ENCODE results near the gene ABRACL.
A peak's percentile ranks its signal among the peaks of the same experiment; 100 is the strongest.
"Not testable (repeated sequence)": the region's sequence is repeated elsewhere in the genome, so short reads cannot be mapped to it uniquely, and the experiment has no call there.

The ABRACL gene

GRCh38 chr6:139020689-139021088 is 7.9 kb upstream of the ABRACL start:
- no peak for DNase-seq
- no peaks in the 10 kb centered on the region for H3K36me3 Mint-ChIP-seq
- H3K4me1 Mint-ChIP-seq: peaks cover 13 to 20% of the 10 kb centered on the region in 2 donors
- ATAC-seq (replicated peaks): no peak
- H3K27me3 Mint-ChIP-seq: no peaks in the 10 kb centered on the region
- H3K27ac Mint-ChIP-seq: no peak overlapping the region
- no peaks in the 10 kb centered on the region for H3K9me3 Mint-ChIP-seq
- no peak overlapping the region for H3K4me3 Mint-ChIP-seq

- not testable (repeated sequence) for H3K27ac Mint-ChIP-seq
These were observed 3.1 kb upstream of the ABRACL start for GRCh38 chr6:139025416-139025815.

DNA sequence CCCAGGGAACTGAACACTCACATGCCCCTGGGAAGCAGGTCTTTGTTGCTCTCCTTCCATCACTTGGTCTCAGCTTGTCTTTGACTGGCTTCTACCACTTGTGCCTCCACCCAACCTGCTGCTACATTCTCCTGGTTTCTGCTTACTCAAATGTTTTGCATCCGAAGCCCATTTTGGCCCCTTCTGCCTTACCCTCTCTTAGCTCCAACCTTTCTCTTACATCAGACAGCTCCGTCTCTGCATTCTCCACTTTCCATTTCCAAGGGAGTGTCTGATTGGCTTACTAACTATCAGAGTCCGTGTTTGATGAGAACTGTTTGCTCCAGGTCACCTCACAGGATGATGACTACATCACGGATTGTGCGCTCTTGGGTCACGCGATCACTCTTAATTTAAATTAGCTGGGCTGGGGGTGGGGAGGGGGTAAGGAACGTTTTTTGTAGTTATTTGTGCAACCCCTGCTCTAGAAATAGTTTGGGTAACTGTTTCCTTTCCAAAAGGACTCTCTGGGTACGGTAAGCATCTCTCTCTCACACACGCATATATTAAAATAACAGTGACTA is 844 bp upstream of the ABRACL start:
- Mint-ChIP-seq H3K27me3 (no peaks in the 10 kb centered on the region), H3K4me1 (peaks cover 9 to 12% of the 10 kb centered on the region in 2 donors), H3K9me3 (no peaks in the 10 kb centered on the region), H3K27ac (peak overlapping the region; percentile 93), H3K36me3 (peaks cover 0 to 2% of the 10 kb centered on the region in 2 donors), H3K4me3 (no peak overlapping the region)
- ATAC-seq (replicated peaks): peak; percentile 33 to 38
- peak; percentile 35 for DNase-seq

More at GRCh38 chr6:139025416-139025815, 3.1 kb upstream of the ABRACL start:
- not testable (repeated sequence) for ATAC-seq (replicated peaks); H3K27me3 Mint-ChIP-seq; H3K36me3 Mint-ChIP-seq; H3K9me3 Mint-ChIP-seq; H3K4me3 Mint-ChIP-seq; DNase-seq; H3K4me1 Mint-ChIP-seq

- peak; percentile 4 to 5 for ATAC-seq (replicated peaks)
- Mint-ChIP-seq H3K9me3 (no peaks in the 10 kb centered on the region), H3K4me3 (no peak overlapping the region), H3K27me3 (no peaks in the 10 kb centered on the region), H3K36me3 (peaks cover 0 to 5% of the 10 kb centered on the region in 2 donors), H3K27ac (peak overlapping the region; percentile 93), H3K4me1 (peaks cover 12 to 16% of the 10 kb centered on the region in 2 donors)
- no peak for DNase-seq
These were observed 309 bp upstream of the ABRACL start for GRCh38 chr6:139028215-139028657.

DNA sequence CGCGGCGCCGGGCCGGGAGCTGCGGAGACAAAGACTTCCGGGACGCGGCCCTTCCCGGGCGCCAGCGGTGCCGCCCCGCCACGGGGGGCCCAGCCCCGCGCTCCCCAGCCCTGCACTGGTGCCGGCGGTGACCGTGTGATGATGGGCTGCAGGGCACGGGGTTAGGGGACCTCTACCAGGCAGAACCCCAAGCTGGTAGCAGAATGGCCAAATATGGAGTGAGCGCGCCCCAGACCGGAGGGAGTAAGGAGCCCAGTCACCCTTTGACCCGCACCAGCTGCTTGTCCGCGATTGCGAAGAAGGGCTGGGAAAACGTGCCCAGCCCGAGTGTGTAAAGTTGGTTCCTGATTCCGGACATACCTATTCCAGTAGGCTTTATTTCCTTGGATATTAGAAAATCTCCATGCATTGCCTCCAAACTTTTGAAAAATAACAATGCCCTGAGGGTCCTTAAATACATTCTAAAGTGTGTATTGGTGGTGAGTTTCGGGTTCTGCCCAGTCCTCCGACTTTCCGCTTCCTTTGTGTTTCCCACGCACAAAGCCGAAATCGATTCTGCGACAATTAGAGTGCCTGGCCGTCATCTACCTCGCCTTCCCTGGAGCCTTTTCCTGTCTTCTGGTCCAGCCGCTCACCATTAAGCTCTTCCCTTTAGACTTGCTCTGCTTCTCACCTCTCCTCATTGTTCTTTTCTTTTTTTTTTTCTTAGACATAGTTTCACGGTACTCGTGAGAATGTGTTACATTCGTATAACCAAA is 1.1 kb downstream of the ABRACL start:
- Mint-ChIP-seq H3K9me3 (no peaks in the 10 kb centered on the region), H3K36me3 (peaks cover 3 to 14% of the 10 kb centered on the region in 2 donors), H3K4me3 (no peak overlapping the region), H3K27me3 (no peaks in the 10 kb centered on the region), H3K4me1 (peaks cover 16 to 23% of the 10 kb centered on the region in 2 donors), H3K27ac (no peak overlapping the region)
- DNase-seq: no peak
- peak; percentile 21 to 25 for ATAC-seq (replicated peaks)

DNA sequence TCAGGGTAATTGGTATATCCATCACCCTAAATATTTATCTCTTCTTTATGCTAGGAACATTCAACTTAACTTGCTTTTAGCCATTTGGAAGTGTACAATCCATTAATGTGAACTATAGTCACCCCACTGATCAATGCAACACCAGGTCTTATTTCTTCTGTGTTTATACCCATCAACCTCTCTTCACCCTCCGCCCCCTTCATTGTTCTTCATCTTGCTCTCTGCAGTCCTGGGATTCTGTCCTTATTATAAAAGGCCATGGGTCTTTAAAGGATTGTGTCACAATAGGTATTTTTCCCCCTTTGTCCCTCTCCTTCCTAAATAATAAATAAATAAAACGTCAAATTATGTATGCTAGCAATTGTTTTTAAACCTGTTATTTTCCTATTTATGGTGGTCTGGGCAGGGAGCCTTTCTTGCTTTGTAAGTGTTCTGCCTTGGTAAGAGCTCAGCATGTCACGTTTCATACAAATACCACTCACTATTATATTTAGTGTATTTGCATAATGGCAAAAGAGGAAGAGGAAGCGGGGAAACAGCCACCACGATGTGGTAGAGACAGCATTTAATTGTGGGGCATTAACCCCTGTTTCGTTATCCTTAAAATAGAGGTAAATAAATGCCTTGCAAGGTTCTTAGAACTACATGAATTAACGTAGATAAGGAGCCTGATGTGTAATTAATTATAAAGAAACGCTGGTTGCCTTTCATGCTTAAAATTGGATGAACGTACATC is 1.9 kb downstream of the ABRACL start:
- H3K4me1 Mint-ChIP-seq: peaks cover 16 to 23% of the 10 kb centered on the region in 2 donors
- no peaks in the 10 kb centered on the region for H3K27me3 Mint-ChIP-seq
- H3K9me3 Mint-ChIP-seq: no peaks in the 10 kb centered on the region
- DNase-seq (peak; percentile 37), ATAC-seq (replicated peaks) (peak; percentile 59 to 62)
- no peak overlapping the region for H3K27ac Mint-ChIP-seq
- no peak overlapping the region for H3K4me3 Mint-ChIP-seq
- H3K36me3 Mint-ChIP-seq: peaks cover 7 to 14% of the 10 kb centered on the region in 2 donors

GRCh38 chr6:139037490-139037889 is 8.9 kb downstream of the ABRACL start:
- no peak for DNase-seq
- H3K4me3 Mint-ChIP-seq: no peak overlapping the region
- peaks cover 46 to 49% of the 10 kb centered on the region in 2 donors for H3K36me3 Mint-ChIP-seq
- no peak overlapping the region for H3K27ac Mint-ChIP-seq
- H3K4me1 Mint-ChIP-seq: peaks cover 17 to 23% of the 10 kb centered on the region in 2 donors
- H3K27me3 Mint-ChIP-seq: no peaks in the 10 kb centered on the region
- ATAC-seq (replicated peaks): no peak
- H3K9me3 Mint-ChIP-seq: no peaks in the 10 kb centered on the region

DNA sequence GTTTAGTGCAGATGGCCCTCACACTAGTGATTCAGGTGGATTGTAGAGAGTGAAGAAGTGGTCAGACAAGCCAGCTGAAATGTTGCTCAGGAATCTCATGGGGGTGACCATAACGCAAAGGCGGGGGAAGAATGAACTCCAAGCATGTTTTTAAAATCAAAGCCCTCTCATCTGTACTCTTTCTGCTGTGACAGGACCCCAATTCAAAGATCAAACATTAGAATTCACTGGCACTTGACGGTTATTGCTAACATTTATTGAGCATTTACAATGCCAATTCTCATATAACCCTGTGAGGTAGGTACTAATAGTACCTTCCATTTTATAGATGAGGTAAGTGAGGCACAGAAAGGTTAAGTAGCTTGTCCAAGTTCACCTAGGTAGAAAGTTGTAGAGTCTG is 15.7 kb downstream of the ABRACL start:
- Mint-ChIP-seq H3K4me3 (no peak overlapping the region), H3K36me3 (peaks cover 32 to 40% of the 10 kb centered on the region in 2 donors), H3K27me3 (no peaks in the 10 kb centered on the region), H3K9me3 (no peaks in the 10 kb centered on the region), H3K27ac (no peak overlapping the region), H3K4me1 (no peaks in the 10 kb centered on the region)
- DNase-seq: no peak
- no peak for ATAC-seq (replicated peaks)

GRCh38 chr6:139047677-139048076 is 19.1 kb downstream of the ABRACL start:
- H3K4me1 Mint-ChIP-seq: no peaks in the 10 kb centered on the region

GRCh38 chr6:139048912-139049311 is 20.4 kb downstream of the ABRACL start:
- H3K36me3 Mint-ChIP-seq: peaks cover 7 to 12% of the 10 kb centered on the region in 2 donors
- not testable (repeated sequence) for DNase-seq; H3K4me3 Mint-ChIP-seq; H3K9me3 Mint-ChIP-seq; H3K27ac Mint-ChIP-seq; ATAC-seq (replicated peaks); H3K27me3 Mint-ChIP-seq; H3K4me1 Mint-ChIP-seq

More at GRCh38 chr6:139047677-139048076, 19.1 kb downstream of the ABRACL start:
- DNase-seq (no peak), ATAC-seq (replicated peaks) (no peak)
- Mint-ChIP-seq H3K4me3 (no peak overlapping the region), H3K27ac (no peak overlapping the region), H3K9me3 (no peaks in the 10 kb centered on the region), H3K27me3 (no peaks in the 10 kb centered on the region), H3K36me3 (peaks cover 11 to 21% of the 10 kb centered on the region in 2 donors)

DNA sequence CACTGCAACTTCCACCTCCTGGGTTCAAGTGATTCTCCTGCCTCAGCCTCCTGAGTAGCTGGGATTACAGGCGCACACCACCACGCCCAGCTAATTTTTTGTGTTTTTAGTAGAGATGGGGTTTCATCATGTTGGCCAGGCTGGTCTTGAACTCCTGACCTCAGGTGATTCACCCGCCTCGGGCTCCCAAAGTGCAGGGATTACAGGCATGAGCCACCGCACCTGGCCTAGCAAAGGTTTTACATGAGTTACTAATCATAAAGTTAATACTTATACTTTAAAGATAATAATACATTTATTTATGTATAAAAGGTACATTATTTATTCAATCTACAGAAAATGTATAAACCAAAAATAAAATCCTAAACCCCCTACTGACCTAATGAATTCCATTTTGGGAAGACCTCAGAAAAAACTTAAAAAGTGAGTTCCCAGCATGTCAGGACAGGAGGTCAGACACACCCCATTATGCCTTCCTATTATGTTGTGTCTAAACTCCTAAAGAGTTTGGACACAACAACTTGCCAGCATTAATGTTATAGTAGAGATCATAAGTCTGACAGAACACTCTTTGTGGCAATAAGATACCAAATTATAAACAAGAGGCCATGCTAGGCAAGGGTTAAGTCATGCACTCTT is 21.7 kb downstream of the ABRACL start:
- H3K9me3 Mint-ChIP-seq; H3K36me3 Mint-ChIP-seq; ATAC-seq (replicated peaks); H3K27ac Mint-ChIP-seq; DNase-seq; H3K4me3 Mint-ChIP-seq; H3K4me1 Mint-ChIP-seq; H3K27me3 Mint-ChIP-seq: not testable (repeated sequence)

DNA sequence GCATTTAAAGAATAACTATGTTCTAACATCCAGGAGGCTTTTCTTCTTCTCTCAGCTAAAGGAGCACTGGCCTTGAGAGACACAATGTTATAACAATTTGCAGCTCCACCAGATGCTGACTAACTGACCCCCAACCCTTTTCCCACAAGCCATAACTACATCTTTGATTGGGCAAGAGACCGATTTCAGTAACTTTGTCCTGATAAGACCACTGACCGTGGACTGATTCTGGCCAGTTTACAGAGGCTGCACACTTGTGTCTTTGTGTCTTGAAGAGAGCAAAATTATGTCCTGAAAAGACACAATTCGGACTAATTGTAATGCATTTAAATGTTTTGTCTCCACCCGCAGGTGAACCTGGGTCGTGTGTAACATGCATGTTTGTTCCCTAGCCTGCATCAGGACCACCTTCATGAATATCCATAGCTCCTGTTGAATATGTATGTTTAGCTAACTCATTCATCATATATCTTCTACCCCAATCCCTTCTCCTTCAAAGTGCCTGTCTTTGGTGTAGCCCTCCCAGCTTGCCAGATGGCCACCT is 22.3 kb downstream of the ABRACL start:
- Mint-ChIP-seq H3K9me3 (no peaks in the 10 kb centered on the region), H3K27ac (no peak overlapping the region), H3K4me3 (no peak overlapping the region), H3K4me1 (no peaks in the 10 kb centered on the region), H3K27me3 (no peaks in the 10 kb centered on the region), H3K36me3 (peaks cover 3 to 5% of the 10 kb centered on the region in 2 donors)
- DNase-seq: no peak
- no peak for ATAC-seq (replicated peaks)

- no peak for DNase-seq
- Mint-ChIP-seq H3K4me1 (no peaks in the 10 kb centered on the region), H3K4me3 (no peak overlapping the region), H3K27ac (no peak overlapping the region), H3K36me3 (peaks cover 0 to 3% of the 10 kb centered on the region in 2 donors), H3K27me3 (no peaks in the 10 kb centered on the region), H3K9me3 (no peaks in the 10 kb centered on the region)
- no peak for ATAC-seq (replicated peaks)
These were observed 23.0 kb downstream of the ABRACL start for GRCh38 chr6:139051396-139052060.
